SIG-M5 treated with dmso at 0.1 percent for 504 hours (cell line): ENCODE results near the gene AKAP13.
"Not testable (repeated sequence)": the region's sequence is repeated elsewhere in the genome, so short reads cannot be mapped to it uniquely, and the experiment has no call there.

Source experiments
- DNase-seq: peaks from one replicate; lab custom pipeline; 2025; ENCODE audit not compliant: unreplicated experiment; lab: John Stamatoyannopoulos, UW

AKAP13 gene

DNA sequence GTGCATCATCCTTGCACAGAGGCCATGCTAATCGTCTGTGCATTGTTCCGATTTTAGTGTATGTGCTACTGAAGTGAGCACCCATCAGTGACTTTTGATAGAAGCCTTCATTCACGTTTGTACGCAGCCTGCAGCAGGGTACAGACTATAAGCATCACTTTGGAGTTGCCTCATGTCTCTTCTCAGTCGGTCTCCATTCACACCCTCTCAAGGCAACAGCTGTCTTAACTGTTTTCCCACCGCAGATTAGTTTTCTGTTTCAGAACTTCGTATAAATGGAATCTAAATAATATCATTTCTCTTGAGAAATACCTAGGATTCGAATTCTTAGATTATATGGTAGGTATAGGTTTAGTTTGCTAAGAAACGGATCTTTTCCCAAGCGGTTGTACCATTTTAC lies 271.1 kb downstream of the AKAP13 start:
- DNase-seq: no peak

DNA sequence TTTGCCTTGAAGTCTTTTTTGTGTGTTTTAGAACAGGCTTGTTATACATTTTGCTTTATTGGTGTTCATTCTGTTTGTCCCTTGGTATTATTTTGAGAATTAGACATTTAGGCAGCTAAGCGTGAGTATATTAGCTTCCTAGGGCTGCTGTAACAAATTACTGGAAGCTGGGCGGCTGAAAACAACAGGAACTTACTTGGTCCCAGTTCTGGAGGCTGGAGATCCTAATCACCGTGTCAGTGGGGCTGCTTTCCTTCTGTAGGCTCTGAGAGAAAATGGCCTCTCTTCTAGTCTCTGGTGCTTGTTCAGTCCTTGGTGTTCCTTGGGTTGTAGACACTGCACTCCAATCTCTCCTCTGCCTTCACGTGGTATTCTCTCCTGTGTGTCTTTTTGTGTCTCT lies 272.1 kb downstream of the AKAP13 start:
- DNase-seq: no peak

DNA sequence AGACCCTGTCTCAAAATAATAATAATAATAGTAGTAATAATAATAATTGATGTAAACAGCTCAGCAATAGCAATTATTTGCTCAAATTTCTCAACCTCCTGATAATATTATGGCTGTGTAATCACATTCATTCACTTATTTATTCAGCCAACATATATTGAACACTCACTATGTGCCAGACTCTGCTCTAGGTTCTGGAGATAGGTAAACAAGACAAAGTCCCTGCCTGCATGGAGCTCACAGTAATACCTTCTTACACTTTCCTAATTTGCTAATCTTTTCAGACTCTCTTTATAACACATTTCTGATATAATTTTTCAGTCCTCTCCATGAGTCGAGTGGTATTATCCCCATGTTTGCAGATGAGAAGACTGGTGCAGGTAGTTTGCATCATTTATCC lies 276.7 kb downstream of the AKAP13 start:
- no peak for DNase-seq

DNA sequence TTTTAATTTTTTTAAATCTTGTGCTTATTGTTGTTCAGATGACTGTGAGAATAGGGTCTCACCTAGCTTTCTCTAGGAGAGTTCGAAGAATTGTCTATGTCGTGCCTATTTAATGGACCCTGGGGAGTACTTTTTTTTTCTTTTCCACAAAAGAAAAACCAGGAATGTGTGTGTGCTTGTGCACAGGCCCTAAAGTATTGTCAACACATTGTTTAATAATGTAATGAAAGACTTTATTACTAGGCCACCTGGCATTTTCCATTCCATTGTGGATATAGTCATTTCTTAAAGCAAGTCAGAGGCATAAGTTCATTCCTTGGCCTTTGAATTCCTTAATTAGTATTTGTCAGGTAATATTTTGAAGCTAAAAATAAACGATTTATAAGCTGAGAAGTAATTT lies 278.4 kb downstream of the AKAP13 start:
- DNase-seq: no peak

DNA sequence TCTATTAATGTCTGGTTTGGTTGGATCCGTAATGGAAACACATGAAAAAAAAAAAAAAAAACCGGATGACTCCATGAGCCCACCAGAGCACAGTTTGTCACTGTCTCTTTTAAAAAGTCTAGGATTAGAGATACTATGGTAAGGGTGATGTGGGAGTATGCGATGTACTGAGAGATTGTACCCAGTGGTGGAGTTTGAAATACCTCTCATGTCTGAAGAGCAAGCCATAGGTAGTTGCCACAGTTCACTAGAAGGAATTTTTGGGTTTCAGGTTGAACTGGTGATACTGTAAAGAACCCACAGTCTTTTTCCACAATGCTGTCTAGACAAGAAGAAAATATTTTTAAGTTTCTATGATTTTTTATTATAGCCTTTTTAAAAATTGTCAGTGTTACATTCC lies 281.5 kb downstream of the AKAP13 start:
- no peak for DNase-seq

DNA sequence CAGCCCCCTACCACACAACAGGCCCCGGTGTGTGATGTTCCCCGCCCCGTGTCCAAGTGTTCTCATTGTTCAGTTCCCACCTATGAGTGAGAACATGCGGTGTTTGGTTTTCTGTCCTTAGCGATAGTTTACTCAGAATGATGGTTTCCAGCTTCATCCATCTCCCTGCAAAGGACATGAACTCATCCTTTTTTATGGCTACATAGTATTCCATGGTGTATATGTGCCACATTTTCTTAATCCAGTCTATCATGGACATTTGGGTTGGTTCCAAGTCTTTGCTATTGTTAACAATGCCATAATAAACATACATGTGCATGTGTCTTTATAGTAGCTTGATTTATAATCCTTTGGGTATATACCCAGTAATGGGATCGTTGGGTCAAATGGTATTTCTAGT lies 285.3 kb downstream of the AKAP13 start:
- DNase-seq: not testable (repeated sequence)

DNA sequence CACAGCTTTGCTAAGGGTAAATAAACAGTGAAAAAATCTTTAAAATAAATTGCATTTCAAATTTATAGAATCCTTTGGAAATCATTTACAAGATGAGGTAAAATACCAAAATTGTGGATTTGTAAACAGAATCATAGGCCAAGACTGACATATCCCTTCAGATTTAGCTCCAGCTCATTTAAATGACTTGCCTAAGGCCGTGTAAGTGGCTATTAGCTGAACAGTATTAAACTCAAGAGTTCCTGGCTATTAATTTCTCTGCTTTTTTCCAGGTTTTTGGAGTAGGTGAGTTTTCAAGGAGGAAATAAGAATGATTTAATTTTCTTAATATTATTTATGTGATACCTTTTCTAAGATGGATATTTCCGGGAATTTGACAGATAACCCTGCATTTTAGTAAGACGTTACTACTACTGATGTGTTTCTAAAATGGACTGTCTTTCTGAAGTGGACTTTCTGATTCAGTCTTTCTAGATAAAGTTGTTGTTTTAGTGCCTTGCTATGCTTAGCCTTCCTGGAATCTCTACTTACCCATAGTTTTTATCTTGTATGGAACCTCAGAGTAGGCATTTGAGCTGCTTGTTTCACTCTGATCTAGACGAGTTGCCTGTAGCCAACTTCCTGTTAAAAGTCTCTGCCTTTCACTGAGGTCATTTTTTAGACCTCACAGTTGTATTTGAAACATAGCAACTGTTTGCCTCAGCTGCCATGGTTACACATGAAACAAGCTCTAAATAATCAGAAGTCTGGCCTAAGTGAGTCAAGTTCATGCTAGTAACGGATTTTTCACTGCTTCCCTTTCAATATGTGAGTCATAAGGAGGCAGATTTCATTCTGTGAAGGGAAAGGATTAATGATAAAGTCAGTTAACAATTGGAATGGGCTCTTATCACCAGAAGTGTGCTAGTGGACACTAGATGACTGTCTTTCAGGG lies 287.4 kb downstream of the AKAP13 start:
- DNase-seq: peak; percentile 63

DNA sequence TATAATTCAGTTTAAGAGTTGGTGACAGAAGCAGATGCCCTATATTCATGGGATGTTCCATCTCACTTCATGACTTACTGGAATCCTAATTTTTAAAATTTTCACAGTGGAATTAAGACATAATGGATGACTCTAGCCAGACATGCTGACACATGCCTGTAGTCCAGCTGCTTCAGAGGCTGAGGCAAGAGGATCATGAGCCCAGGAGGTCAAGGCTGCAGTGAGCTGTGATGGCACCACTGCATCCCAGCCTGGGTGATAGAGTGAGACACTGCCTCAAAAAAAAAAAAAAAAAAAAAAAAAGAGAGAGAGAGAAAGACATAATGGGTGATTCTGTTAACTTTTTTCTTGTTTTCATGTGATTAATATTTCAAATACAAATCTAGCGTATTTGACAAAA lies 290.8 kb downstream of the AKAP13 start:
- DNase-seq: no peak

DNA sequence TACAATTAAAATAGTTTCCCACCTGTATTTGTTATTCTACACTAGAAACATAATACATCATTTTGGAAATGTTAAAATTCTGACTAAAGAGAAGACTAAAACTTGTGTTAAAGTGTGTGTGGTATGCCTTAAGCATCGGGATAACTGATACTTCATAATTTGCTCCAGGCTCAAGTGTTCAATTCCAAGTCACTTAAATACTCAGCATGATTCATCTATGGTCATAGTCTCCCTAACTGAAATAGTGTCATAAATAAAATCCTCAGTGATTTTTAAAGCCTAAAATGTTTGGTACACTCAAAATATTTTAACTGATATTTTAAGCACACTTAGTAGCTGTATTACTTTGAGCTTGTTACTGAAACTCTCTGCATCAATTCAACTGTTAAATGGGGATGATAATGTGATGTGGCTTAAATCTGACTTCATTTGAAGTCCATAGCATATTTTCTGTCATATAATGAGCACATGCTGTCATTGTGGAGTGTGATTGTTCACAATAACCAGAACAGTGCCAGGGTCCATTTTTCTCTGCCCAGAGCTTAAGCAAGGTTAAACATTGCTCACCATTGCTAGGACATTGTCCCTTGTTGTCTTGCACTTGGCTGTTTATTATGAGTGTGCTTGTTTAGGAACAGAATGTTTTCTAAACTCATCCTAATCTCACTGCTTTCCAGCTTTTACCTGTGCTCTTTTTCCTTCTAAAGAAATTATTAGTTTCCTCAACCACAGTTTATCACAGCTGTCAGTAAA lies 292.1 kb downstream of the AKAP13 start:
- DNase-seq: no peak

DNA sequence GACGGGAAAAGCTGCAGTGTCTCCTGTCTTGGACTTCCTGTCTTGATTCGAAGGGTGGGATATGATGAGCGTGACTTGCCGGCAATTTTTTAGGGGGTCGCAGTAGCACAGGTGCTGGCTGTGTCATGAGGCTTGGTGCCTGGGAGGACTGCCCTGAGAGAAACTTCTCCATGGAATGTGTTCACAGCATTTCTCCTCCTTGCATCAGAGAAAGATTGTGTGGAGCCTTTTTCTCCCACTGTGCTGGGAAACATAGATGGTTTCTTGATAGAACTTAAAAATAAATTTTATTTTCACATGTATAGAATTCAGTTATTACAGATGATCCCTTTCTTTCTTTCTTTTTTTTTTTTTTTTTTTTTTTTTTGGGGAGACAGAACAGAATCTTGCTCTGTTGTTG lies 292.9 kb downstream of the AKAP13 start:
- DNase-seq: no peak

DNA sequence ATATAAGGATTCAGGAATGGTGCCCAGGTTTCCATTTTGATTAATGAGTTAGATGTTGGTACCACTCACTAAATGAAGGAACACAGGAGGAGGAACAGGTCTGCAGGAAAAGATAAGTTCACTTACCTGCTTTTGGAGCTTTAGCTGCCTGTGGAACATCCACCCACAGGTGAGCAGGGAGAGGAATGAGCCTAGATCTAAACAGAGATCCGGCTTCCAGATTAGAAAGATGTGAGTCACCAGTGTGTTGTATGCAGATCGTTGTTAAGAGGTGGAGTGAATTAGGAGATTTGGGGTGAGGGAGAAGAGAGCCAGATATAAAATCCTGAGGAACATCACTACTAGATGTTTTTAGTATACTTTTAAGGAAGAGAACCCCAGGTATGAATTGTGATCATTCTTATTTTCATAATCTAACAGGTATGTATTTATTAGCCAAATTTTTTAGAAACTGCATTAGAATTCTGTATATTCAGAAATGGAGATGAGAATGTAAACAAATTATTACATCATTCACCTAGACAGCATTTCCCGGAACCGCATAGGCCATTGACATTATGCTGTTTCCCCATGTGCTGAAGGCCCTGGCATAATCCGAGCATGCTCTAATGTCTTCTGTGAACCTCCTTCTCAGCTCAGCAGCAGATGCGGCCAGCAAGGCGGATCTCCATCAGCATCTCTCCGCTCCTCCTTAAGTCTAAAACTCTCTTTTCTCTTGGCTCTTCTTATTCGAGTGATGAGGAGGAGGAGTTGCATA lies 296.1 kb downstream of the AKAP13 start:
- no peak for DNase-seq

DNA sequence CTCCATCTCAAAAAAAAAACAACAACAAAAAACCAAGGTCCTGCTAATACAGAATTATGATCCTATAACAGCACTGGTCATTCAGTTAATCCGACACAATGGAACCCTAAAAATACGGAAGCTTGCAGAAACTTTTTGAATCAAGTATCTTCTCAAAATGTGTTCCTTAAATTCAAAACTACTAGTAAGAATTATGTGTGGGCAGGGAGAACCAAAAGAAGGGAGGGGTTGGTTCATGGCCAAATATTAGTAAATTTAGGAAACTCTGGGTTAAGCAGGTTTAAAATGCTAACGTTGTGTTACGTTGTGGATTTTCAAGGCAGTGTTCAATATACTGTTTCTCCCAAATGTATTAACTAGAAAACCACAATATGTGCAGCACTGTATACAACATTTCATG lies 298.8 kb downstream of the AKAP13 start:
- DNase-seq: no peak

DNA sequence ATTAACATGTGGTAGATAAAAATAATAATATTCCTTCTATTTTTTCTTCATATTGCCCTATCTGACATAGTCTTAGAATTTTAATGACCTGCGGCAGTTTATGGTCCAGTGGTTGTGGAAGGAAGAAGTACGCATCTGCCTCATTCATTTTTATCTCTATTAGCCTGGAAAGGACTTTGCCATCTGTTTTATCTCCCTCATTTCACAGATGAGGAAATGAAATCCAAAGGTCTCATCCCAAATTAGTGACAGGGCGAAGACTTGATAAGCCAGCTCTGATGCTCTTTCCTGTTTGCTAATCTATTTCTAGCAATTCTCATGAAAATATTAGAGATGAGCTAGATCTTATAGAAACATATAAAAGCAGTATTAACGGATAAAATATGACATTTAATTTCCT lies 301.0 kb downstream of the AKAP13 start:
- DNase-seq: no peak

DNA sequence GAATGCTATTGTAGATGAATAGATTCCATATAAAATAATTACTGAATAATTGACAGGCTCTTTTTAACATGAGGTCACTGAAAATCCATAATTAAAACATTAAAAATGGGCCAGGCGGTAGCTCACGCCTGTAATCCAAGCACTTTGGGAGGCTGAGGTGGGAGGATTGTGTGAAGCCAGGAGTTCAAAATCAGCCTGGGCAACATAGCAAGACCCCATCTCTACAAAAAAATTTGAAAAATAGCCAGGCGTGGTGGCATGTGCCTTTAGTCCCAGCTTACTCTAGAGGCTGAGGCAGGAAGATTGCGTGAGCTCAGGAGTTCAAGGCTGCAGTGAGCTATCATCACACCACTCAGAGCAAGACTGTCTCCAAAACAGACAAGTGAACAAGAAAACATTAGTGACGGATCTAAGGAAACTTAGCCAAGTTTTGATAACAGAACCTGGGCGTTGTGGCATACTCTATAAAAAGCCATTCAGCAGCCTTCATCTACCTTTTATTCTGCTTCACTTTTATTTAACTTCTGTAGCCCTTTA lies 303.8 kb downstream of the AKAP13 start:
- DNase-seq: no peak

DNA sequence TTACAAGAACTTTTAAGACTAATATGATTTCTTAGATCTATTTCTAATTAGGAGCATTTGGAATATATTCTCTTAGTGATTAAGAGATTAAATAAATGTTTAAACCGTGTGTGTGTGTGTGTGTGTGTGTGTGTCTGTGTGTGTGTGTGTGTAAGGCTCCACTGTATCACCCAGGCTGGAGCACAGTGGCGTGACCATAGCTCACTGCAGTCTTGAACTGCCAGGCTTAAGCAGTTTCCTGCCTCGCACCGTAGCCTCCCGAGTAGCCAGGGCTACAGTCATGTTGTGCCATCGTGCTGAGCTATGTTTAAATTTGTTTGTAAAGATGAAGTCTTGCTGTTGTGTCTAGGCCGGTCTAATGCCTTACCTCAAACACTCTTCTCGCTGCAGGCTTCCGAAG lies 305.0 kb downstream of the AKAP13 start:
- DNase-seq: no peak

DNA sequence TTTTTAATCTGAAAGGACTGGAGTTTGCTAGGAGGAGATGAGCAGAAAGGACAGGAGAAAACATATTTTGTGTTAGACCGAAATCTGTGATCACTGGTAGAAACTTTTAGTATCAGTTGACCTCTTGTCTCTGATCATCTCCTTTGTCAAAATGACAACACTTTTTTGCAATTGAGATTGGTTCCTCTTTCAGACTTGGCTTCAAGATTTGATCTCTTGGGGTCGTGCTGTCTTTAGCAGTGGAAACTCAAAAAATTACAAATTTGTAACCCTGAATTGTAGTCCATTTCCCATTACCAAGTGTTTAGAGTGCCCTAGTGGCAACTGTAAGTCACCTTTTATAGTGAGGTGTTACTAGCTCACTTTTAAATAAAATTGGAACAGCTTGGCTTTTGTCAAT lies 306.9 kb downstream of the AKAP13 start:
- DNase-seq: peak; percentile 21

DNA sequence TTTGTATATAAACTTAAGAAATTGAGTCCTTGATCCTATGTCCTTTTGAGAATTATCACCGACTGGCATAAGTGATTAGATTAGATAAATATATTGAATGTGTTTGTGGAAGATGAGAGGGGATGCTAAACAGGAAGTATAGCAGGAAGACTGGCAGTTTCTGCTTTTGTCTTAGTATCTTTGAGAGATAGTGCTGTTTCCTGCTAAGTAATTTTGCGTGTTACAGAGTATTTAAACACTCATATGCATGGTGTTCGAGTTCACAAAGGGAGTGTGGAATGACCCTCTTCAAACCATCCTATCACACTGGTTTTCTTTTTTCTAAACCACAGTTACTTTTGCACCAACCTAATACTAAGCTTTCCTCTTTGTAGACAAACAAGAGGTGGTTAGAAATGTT lies 308.3 kb downstream of the AKAP13 start:
- no peak for DNase-seq

DNA sequence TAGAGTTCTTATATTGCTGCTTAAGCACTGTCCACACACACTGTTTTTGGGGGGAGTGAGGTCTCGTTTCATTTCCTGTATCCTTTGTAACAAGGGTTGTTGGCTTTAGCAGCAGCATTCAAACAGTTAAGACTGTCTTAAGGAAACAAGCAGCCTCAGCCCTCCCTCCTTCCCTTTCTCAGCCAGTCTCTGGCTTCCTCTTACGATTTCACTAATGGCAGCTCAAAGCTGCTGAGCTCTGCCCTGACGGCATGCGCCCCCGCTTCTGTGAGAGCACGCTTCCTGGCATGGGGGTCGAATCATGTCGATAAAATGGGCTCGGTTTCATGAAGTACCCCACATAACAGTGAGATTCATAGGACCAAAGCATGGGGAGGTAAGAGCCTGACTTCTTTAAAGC lies 309.3 kb downstream of the AKAP13 start:
- peak; percentile 81 for DNase-seq

DNA sequence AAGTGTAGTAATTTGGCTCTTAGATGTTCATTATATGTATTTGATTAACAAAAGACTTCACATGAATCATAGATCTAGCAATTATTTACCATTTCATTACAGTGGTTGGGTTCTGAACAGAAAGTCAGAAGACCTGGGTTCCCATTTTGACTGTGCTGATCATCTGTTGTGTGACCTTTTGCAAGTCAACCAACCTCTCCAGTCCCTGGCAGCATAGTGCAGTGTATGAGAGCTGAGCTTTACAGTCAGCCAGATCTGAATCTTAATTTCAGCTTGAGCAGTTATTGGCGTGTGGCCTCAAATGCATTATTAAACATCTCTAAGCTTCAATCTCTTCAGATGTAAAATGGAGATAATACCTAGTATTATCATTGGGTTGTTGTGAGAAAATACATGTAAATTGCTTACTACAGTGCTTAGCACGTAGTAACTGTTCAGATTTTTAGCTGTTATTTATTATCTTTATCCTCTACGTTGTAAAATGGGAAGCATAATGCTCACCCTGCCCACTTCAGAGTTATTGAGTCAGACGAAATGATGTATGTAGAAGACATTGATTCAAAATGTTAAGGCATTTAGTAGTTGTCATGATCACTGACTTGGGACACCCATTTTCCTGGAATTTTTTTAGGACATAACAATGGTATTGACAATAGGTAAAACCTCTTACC lies 310.3 kb downstream of the AKAP13 start:
- peak; percentile 26 for DNase-seq

DNA sequence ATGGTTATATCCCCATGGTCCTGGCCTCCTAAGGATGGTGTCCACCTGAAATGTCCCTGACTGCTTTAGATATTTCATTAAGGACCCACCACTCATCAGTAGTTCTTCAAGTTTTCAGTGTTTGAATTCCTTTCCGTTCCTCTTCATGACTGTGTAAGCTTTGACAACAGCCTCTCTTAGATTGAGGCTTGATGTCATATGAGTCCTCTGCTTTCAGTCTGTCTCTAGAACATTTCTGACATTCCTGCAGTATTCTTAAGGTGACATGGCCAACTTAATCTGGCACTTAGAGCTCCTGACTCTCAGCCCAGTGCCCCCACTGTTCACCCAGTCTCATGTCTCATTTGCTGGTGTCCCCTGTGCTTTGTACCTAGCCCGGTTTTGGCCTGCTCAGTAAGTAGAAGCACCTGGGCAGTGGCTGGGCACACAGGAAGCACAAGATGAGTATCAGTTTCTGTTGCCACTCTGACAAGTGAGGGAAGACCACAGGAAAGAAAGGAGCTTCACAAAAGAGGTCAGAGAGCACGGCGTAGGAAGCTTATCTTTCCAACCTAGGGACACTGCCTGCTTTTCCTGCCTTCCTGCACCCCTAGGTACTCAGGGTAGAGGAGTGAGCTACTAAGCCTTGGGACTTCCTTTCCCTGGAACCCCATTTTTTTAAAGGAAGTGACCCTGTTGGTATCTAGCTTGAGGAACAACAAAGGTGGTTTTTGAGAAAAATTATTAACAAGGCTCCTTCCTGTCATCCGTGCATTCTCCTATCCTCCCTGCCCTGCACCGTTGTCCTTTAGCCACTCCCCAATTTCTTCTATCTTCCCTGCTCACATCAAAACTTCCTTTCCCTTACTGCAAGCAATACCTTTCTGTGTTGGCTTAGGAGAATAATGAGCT lies 311.2 kb downstream of the AKAP13 start:
- no peak for DNase-seq
